MM.1S (cell line): Measurements from ENCODE around the gene GTF2IRD1.
"Not testable (repeated sequence)": the region's sequence is repeated elsewhere in the genome, so short reads cannot be mapped to it uniquely, and the experiment has no call there.

Experiments used
- DNase-seq: peaks from one replicate; pipeline ENCODE4 v3.0.0-alpha.2; 2015
- H2AFZ ChIP-seq: fragments of 300-600 bp; sonication (generic); 2 replicates; pipeline ENCODE4 v1.6.0; 2016; ENCODE audit warnings: antibody characterized with exemption, low read length
- H3F3A ChIP-seq: fragments of 300-600 bp; sonication (generic); 2 replicates; pipeline ENCODE4 v1.6.1; 2016; ENCODE audit warnings: mild to moderate bottlenecking, antibody characterized with exemption, low read length, moderate library complexity, mixed read lengths; ENCODE audit not compliant: insufficient read depth
- H3K27ac ChIP-seq: fragments of 300-600 bp; sonication (generic); 2 replicates; pipeline ENCODE4 v1.5.1; 2016; ENCODE audit warnings: mild to moderate bottlenecking, low read length
- H3K27me3 ChIP-seq: fragments of 300-600 bp; sonication (generic); replicated peaks from 2 replicates; pipeline ENCODE4 v1.6.0; 2016; ENCODE audit warnings: low read length; ENCODE audit not compliant: insufficient read depth
- H3K36me3 ChIP-seq: fragments of 300-600 bp; sonication (generic); replicated peaks from 2 replicates; pipeline ENCODE4 v1.6.1; 2016; ENCODE audit warnings: mild to moderate bottlenecking, low read length, mixed read lengths; ENCODE audit not compliant: insufficient read depth
- H3K4me1 ChIP-seq: fragments of 300-600 bp; sonication (generic); 2 replicates; pipeline ENCODE4 v1.6.1; 2016; ENCODE audit warnings: low read length, mixed read lengths
- H3K4me2 ChIP-seq: fragments of 300-600 bp; sonication (generic); 2 replicates; pipeline ENCODE4 v1.6.0; 2016; ENCODE audit warnings: low read depth, low read length
- H3K4me3 ChIP-seq: fragments of 300-600 bp; sonication (generic); 2 replicates; pipeline ENCODE4 v1.5.1; 2016; ENCODE audit warnings: low read length, mixed read lengths
- H3K79me2 ChIP-seq: fragments of 300-600 bp; sonication (generic); 2 replicates; pipeline ENCODE4 v1.6.1; 2016; ENCODE audit warnings: mixed run types, low read length, mixed read lengths
- H3K9ac ChIP-seq: fragments of 300-600 bp; sonication (generic); 2 replicates; pipeline ENCODE4 v1.6.1; 2016; ENCODE audit warnings: low read length, mixed read lengths
- H3K9me2 ChIP-seq: fragments of 300-600 bp; sonication (generic); replicated peaks from 2 replicates; pipeline ENCODE4 v1.6.1; 2016; ENCODE audit warnings: mild to moderate bottlenecking, low read length, mixed read lengths; ENCODE audit not compliant: insufficient read depth
- H3K9me3 ChIP-seq: fragments of 300-600 bp; sonication (generic); replicated peaks from 2 replicates; pipeline ENCODE4 v1.6.1; 2016; ENCODE audit warnings: mild to moderate bottlenecking, low read length, mixed read lengths; ENCODE audit not compliant: insufficient read depth
- H4K20me1 ChIP-seq: fragments of 300-600 bp; sonication (generic); 2 replicates; pipeline ENCODE4 v1.6.1; 2016; ENCODE audit warnings: mild to moderate bottlenecking, low read length, moderate library complexity, mixed read lengths; ENCODE audit not compliant: insufficient read depth
- CTCF ChIP-seq: fragments of 300-600 bp; sonication (generic); IDR thresholded peaks from 2 replicates; pipeline ENCODE4 v1.5.1; 2016; ENCODE audit warnings: antibody characterized with exemption, low read length, mixed read lengths
- EZH2 ChIP-seq: fragments of 300-600 bp; sonication (generic); optimal IDR thresholded peaks from 2 replicates; pipeline ENCODE3; 2017; ENCODE audit warnings: low read depth, mild to moderate bottlenecking, antibody characterized with exemption, low read length, mixed read lengths
- EZH2phosphoT487 ChIP-seq: fragments of 300-600 bp; sonication (generic); IDR thresholded peaks from 2 replicates; pipeline ENCODE4 v1.6.1; 2018; ENCODE audit warnings: antibody characterized with exemption, low read length

GTF2IRD1 gene

GRCh38 chr7:74545921-74546320 lies 92.2 kb downstream of the GTF2IRD1 start:
- TF ChIP-seq EZH2 (no peak), CTCF (no peak), EZH2phosphoT487 (no peak)
- Histone ChIP-seq H3K27ac (no peak overlapping the region), H2AFZ (no peak overlapping the region), H3K27me3 (no peaks in the 10 kb centered on the region), H3F3A (no peaks in the 10 kb centered on the region), H4K20me1 (no peaks in the 10 kb centered on the region), H3K4me2 (no peak overlapping the region), H3K9me2 (no peaks in the 10 kb centered on the region), H3K4me1 (no peaks in the 10 kb centered on the region), H3K79me2 (no peaks in the 10 kb centered on the region), H3K36me3 (no peaks in the 10 kb centered on the region), H3K4me3 (no peak overlapping the region), H3K9me3 (no peaks in the 10 kb centered on the region), H3K9ac (no peak overlapping the region)
- DNase-seq = no peak

- not testable (repeated sequence) for H3K79me2 ChIP-seq, H3K36me3 ChIP-seq, H3K9ac ChIP-seq, H3K27me3 ChIP-seq, DNase-seq, H3K9me2 ChIP-seq, H3K4me1 ChIP-seq, H3K4me2 ChIP-seq, H2AFZ ChIP-seq, H3K27ac ChIP-seq, H3K4me3 ChIP-seq, H4K20me1 ChIP-seq, H3F3A ChIP-seq, H3K9me3 ChIP-seq
Observed at GRCh38 chr7:74553596-74554012, 99.9 kb downstream of the GTF2IRD1 start.

- H3K4me1 ChIP-seq = no peaks in the 10 kb centered on the region
- no peak overlapping the region for H3K9ac ChIP-seq
- no peak overlapping the region for H2AFZ ChIP-seq
- TF ChIP-seq CTCF (no peak), EZH2phosphoT487 (no peak), EZH2 (no peak)
- H3K4me3 ChIP-seq = no peak overlapping the region
- H3K9me2 ChIP-seq = no peaks in the 10 kb centered on the region
- no peaks in the 10 kb centered on the region for H3F3A ChIP-seq
- no peak for DNase-seq
- H3K27ac ChIP-seq = no peak overlapping the region
- no peaks in the 10 kb centered on the region for H3K36me3 ChIP-seq
- no peaks in the 10 kb centered on the region for H4K20me1 ChIP-seq
- H3K4me2 ChIP-seq = no peak overlapping the region
- no peaks in the 10 kb centered on the region for H3K9me3 ChIP-seq
- H3K79me2 ChIP-seq = no peaks in the 10 kb centered on the region
- no peaks in the 10 kb centered on the region for H3K27me3 ChIP-seq
Observed at GRCh38 chr7:74554178-74554577, 100.5 kb downstream of the GTF2IRD1 start.

GRCh38 chr7:74560086-74560719 lies 106.5 kb downstream of the GTF2IRD1 start:
- no peak for DNase-seq
- no peaks in the 10 kb centered on the region for H3K9me2 ChIP-seq
- H3K4me3 ChIP-seq = no peak overlapping the region
- H3K4me1 ChIP-seq = no peaks in the 10 kb centered on the region
- no peak for TF ChIP-seq EZH2phosphoT487
- TF ChIP-seq CTCF = no peak
- no peak for TF ChIP-seq EZH2
- no peak overlapping the region for H3K4me2 ChIP-seq
- H3K79me2 ChIP-seq = no peaks in the 10 kb centered on the region
- no peak overlapping the region for H2AFZ ChIP-seq
- no peak overlapping the region for H3K27ac ChIP-seq
- H3K27me3 ChIP-seq = no peaks in the 10 kb centered on the region
- no peaks in the 10 kb centered on the region for H3K36me3 ChIP-seq
- H3K9me3 ChIP-seq = no peaks in the 10 kb centered on the region
- H3K9ac ChIP-seq = no peak overlapping the region
- no peaks in the 10 kb centered on the region for H4K20me1 ChIP-seq
- no peaks in the 10 kb centered on the region for H3F3A ChIP-seq
